ENCODE data around the gene GALK2. TPM values are rescaled to one million over a fixed set of nuclear protein-coding genes. Genes with fewer than 3 reads are reported as not detected.
A peak's percentile ranks its signal among the peaks of the same experiment; 100 is the strongest.
"Not testable (repeated sequence)": the region's sequence is repeated elsewhere in the genome, so short reads cannot be mapped to it uniquely, and the experiment has no call there.

GALK2 gene
- polyA plus RNA-seq, 4 donors, result 23.9 to 34.6 (median 27.1) TPM

GRCh38 chr15:49208102-49208501, 38.1 kb downstream of the GALK2 start:
- not testable (repeated sequence) for DNase-seq (ENCODE audit: low read depth in 4 of 4, low spot score in 3 of 4)

- no peak for DNase-seq (ENCODE audit: low read depth in 4 of 4, low spot score in 3 of 4)
Measured at GRCh38 chr15:49212897-49213296, 42.9 kb downstream of the GALK2 start.

- DNase-seq (ENCODE audit: low read depth in 4 of 4, low spot score in 3 of 4), result no peak
Measured at GRCh38 chr15:49215768-49216739, 46.0 kb downstream of the GALK2 start.

GRCh38 chr15:49223536-49224274, 53.7 kb downstream of the GALK2 start:
- DNase-seq (ENCODE audit: low read depth in 4 of 4, low spot score in 3 of 4), result no peak

- no peak for DNase-seq (ENCODE audit: low read depth in 4 of 4, low spot score in 3 of 4)
Measured at GRCh38 chr15:49225572-49226281, 55.7 kb downstream of the GALK2 start.

- no peak for DNase-seq (ENCODE audit: low read depth in 4 of 4, low spot score in 3 of 4)
Measured at GRCh38 chr15:49227602-49228001, 57.6 kb downstream of the GALK2 start.

- no peak for DNase-seq (ENCODE audit: low read depth in 4 of 4, low spot score in 3 of 4)
Measured at GRCh38 chr15:49229922-49230321, 59.9 kb downstream of the GALK2 start.

GRCh38 chr15:49232236-49232806, 62.3 kb downstream of the GALK2 start:
- DNase-seq (ENCODE audit: low read depth in 4 of 4, low spot score in 3 of 4), result no peak

GRCh38 chr15:49235446-49236124, 65.5 kb downstream of the GALK2 start:
- peak; percentile 59 to 75 (median 70) for DNase-seq (ENCODE audit: low read depth in 4 of 4, low spot score in 3 of 4)

GRCh38 chr15:49236869-49237268, 66.8 kb downstream of the GALK2 start:
- DNase-seq (ENCODE audit: low read depth in 4 of 4, low spot score in 3 of 4), result no peak

GRCh38 chr15:49238342-49238741, 68.3 kb downstream of the GALK2 start:
- DNase-seq (ENCODE audit: low read depth in 4 of 4, low spot score in 3 of 4), result peak; percentile 54 to 74 (median 58)

- DNase-seq (ENCODE audit: low read depth in 4 of 4, low spot score in 3 of 4), result no peak
Measured at GRCh38 chr15:49239105-49239504, 69.1 kb downstream of the GALK2 start.

- no peak for DNase-seq (ENCODE audit: low read depth in 4 of 4, low spot score in 3 of 4)
Measured at GRCh38 chr15:49242820-49243219, 72.8 kb downstream of the GALK2 start.

- DNase-seq (ENCODE audit: low read depth in 4 of 4, low spot score in 3 of 4), result no peak
Measured at GRCh38 chr15:49247556-49248110, 77.6 kb downstream of the GALK2 start.

GRCh38 chr15:49248291-49248690, 78.2 kb downstream of the GALK2 start:
- DNase-seq (ENCODE audit: low read depth in 4 of 4, low spot score in 3 of 4), result no peak

GRCh38 chr15:49255966-49256759, 86.1 kb downstream of the GALK2 start:
- DNase-seq (ENCODE audit: low read depth in 4 of 4, low spot score in 3 of 4), result no peak

- DNase-seq (ENCODE audit: low read depth in 4 of 4, low spot score in 3 of 4), result not testable (repeated sequence)
Measured at GRCh38 chr15:49265117-49265516, 95.1 kb downstream of the GALK2 start.

GRCh38 chr15:49265911-49266310, 95.9 kb downstream of the GALK2 start:
- no peak for DNase-seq (ENCODE audit: low read depth in 4 of 4, low spot score in 3 of 4)
